D341Med (cell line): Measurements from ENCODE around the gene PRUNE2.
"Not testable (repeated sequence)": the region's sequence is repeated elsewhere in the genome, so short reads cannot be mapped to it uniquely, and the experiment has no call there.

Source experiments
- DNase-seq: peaks from one replicate; pipeline ENCODE4 v3.0.0; 2012; ENCODE audit warnings: low spot score

Gene PRUNE2

DNA sequence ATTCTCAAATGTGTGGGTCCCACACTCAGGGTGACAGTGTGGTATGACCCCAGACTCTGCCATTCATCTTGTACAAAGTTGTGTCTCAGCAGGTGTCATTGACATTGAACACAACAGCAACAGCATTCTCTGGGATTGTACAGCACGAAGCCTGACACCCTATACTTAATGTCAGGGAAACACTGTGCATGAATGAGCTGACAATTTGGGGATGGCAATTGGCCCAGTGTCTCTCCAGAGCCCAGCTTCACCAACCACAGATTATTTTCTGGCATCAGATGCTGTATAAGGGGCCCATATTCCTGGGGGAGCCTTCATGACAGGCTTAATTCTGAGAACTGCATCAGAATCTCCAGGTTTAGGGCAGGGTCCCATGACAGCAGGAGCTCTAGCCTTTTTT, 303.7 kb downstream of the PRUNE2 start:
- no peak for DNase-seq

DNA sequence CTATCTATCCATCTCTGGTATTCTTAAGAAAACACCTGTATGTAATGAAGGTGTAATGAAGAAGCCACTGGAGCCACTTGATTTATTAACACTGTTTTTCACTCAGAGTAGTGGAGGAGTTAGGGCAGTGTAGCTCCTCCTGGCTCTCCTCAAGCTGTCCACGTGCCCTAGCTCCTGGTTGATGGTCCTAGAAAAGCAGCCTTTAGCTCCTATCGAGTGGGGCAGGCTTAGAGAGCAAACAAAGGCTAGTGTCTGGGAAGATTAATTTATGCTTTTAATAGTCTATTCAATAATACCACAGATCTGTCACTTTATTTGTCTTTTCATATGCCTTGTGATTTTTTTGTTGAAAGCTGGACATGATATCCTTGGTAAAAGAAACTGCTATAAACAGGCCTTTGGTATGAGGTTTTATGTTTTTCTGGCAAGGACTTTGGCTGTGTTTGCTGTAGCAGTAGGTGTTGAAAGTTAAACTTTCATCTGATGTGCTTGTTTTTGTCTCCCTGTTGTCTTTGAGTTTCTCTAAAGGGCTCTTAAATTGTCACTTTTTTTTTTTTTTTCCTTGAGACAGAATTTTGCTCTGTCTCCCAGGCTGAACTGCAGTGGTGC, 305.8 kb downstream of the PRUNE2 start:
- no peak for DNase-seq

DNA sequence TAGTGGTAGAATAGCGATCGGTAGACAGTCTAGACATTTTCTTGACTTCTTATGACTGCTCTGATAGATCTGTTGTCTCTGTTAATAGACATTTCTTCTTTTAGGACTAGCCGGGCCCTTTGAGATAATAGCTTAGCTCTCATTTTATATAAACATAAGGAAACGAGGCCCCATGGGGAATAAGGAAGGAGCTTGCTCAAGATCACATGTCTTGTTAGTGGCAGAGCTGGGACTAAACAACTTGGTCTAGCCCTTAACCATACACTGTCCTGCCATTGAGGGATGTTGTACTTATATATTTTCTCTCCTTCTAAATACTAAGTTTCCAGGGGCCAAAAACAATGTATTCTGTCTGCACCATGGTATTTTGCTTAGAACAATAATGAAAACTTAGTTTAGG, 306.9 kb downstream of the PRUNE2 start:
- DNase-seq, result no peak

DNA sequence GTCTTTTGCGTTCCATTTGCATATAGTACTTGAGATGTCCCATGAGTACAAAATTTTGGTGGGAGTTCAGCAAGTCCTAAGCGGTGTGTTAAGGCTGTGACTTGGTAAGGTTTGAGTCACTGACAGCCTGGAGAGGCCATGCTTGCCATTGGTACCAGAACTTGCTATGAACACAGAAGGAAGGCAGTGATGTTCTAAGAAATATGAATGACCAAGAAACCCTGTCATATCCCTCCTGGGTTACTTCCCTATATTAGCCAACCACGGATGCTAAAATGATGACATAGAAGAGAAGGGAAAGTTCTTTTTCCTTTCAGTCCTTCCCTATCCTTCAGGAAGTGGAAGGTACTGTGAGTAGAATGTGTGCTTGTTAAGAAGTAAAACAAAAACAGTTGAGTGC, 310.3 kb downstream of the PRUNE2 start:
- no peak for DNase-seq

DNA sequence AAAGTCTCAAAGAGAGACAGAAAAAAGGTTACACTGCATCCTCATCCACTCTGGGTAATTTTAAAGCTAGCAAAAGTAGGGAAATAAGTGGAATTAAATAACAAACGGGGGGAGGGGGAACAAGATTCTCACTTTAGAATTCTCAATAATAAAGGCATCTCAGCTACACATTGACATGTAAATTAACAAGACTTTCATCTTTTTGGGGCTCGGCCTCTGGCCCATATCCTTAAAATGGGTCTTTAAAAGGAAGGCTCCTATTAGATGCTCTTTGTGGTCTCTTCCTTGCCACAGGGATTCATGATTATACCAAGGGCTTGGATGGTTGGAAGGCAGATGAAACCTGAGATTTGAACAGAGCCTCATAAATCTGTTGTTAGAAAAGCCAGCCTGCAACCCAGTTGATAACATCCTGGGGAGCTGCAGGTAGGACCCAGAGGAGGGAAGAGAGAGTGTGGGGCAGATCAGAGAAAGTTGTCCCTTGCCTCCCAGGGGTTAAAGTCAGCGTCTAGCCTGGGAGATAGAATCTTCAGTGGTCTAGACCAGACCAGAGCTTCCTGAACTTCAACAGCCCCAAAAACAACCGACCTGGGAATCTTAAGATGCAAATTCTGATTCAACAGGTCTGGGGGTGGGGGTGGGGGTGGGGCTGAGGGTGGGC, 311.0 kb downstream of the PRUNE2 start:
- no peak for DNase-seq

DNA sequence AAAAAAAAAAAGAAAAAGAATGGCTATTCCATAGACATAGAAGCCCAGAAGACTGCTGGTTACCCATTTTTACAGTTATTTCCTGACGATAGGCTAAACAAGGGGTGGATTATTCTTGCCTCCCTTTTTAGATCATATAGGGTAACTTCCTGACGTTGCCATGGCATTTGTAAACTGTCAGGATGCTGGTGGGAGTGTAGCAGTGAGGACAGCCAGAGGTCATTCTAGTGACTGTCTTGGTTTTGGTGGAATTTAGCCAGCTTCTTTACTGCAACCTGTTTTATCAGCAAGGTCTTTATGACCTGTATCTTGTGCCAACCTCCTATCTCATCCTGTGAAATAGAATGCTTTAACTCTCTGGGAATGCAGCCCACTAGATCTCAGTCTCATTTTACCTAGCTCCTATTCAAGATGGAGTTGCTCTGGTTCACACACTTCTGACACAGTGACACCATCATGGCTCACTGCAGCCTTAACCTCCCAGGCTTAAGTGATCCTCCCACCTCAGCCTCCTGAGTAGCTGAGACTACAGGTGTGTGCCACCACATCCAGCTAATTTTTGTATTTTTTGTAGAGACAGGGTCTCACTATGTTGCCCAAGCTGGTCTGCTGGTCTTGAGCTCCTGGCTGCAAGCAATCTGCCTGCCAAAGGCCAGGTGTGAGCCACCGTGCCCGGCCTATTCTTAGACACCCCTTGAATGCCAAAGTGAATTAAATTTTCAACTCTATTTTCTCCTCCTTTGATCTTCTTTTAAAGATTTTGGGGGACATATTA, 311.8 kb downstream of the PRUNE2 start:
- not testable (repeated sequence) for DNase-seq

DNA sequence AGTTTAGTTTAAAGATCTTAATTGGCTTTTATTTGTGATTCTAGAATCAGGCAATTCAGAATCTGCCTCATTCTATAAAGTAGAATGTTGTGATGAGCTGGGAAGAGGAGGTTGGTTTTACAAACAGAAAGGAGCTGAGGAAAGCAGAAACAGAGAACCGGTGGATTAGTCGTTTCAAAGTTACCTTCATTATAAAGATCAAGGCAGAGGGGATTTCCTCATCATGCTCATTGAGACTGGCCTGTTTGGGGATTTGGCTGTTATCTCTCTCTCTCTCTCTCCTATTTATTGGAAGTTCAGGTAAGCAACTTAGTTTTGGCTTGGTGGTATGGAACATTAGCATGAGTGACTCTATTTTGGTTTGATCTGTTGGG, 313.0 kb downstream of the PRUNE2 start:
- no peak for DNase-seq

DNA sequence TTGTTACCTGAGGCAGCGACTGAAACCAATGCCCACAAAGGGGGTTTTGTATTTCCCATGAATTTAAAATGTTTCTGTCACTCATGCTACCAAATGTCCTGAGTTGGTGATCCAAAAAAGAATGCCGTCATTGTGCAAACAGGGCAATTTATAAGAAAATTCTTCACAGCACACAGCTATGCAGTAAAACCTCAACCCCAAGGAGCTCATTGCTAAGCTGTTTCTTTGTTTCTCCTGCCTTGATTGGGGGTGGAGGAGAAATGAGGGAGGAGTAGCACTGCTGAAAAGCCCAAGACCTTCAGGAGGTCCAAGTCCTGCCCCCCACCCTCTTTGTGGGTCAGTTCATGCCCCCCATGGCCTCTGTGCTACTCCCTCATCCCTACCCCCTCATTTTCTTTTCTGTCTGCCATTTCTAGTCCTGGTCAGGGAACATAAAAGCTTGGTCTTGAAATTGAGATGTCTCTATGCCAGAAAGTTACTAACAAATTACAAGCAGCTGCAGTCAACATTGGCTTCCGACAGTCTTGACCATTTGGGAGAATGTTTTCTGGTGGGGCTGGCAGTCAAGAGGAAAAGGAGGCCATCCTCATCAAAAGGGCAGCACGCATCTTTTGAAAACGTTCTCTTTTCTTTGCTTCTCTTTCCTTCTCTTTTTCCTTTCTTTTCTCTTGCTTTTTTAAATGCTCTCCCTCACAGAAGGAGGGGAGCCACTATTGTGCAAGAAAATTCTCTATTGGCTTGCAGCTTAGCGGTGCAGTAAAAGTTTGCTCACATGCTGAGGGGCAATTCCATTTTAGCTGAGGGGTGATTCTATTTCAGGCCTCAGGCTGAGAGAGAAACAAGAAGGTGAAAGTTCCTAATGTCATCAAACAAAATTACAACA, 313.6 kb downstream of the PRUNE2 start:
- DNase-seq, result no peak

DNA sequence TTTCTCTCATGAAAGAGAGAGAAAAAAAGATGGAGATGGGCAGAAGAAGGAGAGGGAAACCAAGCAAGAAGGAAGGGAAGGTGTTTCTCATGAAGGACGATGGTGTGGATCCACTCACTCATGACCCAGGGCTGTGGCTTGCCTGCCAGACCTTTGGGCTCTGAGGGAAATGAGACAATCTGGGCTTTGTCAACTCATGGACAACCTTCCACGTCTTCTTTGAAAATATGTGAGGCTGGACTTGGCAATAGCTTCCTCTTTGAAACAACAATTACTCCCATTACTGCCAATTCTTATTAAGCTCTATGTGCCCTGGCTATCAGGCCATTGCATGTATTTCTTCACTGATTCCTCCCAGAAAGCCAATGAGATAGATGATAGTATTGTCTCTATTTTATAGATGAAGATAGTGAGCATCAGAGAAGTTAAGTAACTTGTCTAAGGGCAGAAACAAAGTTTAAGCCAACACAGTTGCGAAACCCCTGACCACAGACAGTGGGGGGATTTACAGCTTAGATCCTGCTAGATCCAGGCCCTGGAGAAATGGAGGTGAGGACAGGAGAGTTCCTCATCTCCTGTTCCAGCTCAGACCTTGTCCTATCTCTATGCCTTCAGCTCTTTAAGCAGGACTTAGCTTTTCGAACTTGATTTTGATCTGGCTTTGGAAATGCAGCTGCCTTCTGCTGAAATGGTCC, 314.5 kb downstream of the PRUNE2 start:
- DNase-seq, result no peak

DNA sequence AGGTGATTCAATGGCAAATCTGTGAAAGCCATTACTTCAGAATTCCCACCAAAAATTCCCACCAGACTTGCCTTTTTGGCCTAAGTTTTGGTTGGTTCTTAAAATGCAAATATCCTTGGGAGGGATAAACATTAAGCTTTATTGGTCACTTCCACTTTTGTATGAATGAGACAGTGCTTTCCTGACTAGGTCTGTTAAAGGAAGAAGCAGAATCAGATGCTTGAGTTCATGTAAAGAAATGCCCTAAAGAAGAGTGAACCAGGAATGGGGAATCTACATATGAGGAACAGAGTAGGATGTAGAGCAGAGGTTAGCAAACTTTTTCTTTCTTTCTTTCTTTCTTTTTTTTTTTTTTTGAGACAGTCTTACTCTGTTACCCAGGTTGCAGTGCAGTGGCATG, 317.6 kb downstream of the PRUNE2 start:
- no peak for DNase-seq

DNA sequence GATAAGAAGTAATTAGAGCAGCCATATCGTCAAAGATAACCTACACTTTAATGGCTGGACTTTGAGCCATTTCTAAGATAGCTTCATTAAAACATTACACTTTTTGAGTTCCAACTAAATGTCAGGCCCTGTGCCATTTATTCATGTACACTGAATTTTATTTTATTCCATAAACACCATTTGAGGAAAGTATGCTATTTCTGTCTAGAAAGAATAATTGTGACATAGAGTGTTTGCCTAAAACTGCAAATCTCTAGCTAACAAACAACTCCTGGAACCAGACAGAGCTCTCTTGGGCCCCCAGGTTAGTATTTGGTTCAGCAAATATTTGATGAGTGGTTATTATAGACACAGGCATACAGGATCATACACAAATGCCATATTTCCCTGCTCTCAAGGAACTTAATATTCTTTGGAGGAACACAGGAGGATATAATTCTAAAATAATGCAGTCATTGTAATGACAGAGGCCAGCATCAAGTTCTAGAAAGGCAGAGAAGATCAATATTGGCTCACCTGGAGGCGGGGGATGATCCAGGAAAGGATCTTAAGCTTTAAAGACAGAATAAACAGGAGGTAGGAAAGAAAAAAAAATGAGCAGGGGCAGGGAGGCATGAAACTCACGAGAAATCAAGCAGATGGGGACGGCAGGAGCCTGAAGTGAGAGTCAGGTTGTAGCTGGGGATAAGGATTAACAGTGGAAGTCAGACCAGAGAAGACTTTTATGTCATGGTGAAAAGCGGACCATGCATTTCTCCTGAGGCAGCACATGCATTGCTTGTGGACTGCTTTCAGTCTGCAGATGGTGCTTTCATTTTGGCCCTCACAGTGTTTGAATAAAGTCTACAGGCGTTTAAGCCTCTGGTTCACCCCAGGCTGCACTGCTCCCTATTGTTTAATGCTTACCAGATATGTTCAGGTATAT, 319.3 kb downstream of the PRUNE2 start:
- DNase-seq, result no peak

DNA sequence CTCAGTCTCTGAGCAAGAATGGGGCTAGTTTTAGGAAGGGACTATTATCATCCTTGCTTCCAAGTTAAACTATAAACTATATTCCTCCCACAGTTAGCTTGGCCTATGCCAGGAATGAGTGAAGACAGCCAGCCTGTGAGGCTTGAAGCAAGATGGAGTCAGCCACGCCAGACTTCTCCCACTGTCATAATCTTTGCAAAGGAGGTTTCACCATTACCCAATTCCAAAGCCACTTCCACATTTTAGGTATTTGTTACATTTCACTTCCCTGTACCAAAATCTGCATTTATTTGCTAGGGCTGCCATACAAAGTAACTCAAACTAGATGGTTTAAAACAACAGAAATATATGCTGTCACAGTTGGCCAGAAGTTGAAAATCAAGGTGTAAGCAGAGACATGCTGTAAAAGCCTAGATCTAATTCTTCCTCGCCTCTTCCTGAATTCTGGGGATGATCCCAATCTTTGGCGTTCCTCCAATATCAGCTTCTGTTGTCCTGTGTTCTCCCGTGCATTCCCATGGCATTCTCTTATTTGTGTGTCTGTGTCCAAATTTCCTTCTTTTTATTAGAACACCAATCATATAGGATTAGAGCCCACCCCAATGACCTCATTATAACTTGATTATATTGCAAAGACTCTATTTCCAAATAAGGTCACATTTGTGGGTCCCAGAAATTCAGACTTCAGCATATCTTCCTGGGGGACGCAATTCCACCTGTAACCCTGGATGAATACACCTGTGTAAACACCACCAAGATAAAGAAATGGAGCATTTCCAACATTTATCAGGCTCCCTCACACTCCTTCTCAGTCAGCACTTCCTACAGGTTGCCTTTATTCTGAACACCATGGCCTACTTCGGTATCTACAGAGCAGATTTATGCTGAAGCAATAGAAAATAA, 320.2 kb downstream of the PRUNE2 start:
- no peak for DNase-seq

DNA sequence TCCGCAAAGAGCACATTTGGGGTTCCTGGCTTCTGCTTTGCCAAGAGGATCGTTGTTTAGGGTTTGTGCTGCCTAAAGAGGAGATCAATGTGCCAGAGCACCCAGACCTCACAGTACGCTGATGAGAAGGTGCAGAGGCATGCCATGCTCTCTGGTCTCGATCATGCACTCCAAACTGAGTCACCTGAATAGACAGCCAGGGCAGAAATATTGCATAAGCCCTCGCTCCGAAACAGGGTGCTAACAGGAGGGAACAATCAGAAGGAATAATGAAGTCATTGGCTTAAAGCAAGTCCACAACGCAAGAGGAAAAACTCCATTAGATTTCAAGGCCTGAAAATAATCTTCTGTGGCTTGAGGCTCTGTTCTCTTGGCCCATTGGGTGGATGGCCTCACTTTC, 322.7 kb downstream of the PRUNE2 start:
- no peak for DNase-seq

DNA sequence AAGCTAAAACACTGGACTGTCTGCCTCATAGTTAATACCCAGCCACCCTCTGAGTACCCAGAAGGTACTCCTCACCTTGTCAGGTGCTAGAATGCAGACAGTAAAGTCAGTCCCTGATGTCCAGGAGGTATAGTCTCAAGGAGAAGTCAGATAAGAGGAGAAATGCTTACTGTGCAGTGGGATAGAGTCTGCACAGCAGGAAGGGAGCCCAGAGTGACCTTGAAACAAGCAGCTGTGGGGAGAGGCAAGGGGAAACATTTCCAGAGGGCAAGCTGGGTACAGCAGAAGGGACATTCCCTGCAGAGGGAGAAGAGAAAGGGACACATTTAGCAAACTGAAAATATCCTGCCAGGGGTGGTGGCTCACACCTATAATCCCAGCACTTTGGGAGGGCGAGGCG, 324.2 kb downstream of the PRUNE2 start:
- DNase-seq, result no peak

DNA sequence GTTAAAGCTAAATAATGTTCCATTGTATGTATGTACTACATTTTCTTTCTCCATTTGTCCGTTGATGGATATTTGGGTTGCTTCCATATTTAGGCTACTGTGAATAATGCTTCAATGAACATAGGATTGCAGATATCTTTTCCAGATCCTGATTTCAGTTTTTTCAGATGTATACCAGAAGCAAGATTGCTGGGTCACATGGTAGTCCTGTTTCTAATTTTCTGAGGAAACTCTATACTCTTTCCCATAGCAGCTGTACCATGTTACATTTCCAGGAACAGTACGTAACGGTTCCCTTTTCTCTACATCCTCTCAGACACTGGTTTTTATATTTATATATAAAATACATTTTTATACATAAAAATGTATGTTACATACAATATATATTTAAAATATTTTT, 325.1 kb downstream of the PRUNE2 start:
- DNase-seq, result no peak

DNA sequence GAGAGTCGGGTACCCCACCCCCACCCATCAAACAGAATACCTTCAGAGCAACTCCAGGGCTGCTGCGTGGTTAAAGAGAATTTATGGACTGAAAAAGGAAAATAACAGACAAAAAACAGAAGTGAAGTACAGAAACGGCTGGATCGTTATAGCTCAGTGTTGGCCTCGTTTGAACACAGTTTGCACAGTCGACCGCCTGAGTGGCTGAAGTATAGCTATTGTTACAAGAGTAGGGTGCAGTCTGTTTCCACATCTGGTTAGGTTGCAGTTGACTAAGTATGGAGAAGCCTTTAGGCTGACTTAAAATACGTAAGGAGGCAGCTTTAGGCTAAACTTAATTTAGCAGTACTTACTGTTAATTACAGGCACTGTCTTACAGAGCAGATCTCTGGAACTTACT, 325.7 kb downstream of the PRUNE2 start:
- no peak for DNase-seq

DNA sequence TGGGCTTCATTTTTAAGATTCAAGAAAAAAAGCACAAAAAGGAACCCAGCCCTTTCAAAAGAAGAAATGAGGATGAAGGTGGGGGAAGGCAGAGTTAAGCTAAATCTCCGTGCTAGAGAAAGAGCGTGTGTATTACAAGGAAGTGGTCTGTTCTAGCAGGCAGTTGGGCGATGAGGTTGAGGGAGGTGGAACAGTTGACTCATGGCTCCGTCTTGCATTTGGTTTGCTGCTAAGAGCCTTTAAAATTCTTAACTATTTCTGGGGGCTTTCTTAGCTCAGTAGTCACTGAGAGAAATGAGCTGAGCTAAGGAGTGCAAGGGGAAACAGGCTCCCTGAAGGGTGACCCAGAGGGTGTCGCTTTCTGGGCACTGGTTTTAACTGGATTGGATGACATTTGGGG, 329.6 kb downstream of the PRUNE2 start:
- DNase-seq, result no peak

DNA sequence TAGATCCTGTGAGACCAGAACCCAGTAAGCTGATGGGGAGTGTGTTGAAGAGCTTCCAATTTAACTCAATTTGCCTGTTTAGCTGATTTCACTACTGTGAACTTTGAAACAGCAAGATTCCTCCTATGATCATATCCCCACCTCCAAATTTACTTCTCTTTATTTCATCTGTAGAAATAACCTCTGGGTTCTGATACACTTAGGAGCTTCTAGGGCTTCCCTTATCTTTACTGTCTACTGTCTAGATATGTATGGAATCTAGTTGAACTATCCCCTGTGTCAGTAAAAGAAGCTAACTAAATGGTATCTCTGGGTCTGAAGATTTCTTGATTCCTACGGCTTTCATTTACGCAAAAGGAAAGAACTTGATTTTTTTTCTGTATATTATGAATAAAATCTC, 330.2 kb downstream of the PRUNE2 start:
- DNase-seq, result no peak

DNA sequence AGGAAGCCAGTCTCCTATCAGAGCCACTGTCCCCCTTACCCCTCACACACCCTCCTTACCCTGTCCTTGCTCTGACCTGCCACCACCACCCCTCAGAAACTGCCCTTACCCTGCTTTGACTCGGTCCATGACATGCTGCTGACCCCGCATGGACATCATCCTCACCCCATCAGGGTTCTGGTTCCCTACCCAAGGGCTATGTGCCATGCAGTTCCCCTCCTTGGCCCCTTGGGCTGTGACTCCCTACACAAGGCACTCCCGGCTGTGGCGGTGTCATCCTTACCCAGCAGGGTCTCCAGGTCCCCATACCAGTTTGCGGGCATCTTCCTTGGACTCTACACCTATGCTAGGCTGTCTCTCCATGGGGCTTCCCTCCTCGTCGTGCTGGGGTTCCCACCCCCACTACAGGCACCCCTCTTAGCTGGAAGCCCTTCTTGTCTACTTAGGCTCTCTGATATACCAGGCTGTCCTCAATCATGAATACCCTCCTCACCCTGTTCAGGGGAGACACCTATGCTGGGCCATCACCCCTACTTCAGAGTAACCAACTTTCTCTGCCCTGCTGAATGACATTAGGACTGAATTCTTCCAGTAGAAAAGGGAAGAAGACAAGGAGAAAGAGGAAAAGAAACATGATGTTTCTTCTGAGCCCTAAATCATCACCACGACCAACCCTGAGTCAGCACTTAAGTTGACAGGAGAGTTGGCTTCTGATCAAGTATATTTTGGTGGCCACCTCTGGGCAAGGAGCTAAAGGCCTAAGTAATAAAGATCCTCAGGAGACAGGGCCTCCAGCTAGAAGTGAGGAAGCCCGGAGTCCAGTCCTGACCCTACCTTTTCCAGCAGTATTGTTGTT, 331.8 kb downstream of the PRUNE2 start:
- DNase-seq, result no peak
